ENCODE measurements around the gene SPDEF. TPM values are rescaled to one million over a fixed set of nuclear protein-coding genes. Genes with fewer than 3 reads are reported as not detected.

SPDEF gene
- total RNA-seq, 1 donor from 2014 or later, result not detected

DNA sequence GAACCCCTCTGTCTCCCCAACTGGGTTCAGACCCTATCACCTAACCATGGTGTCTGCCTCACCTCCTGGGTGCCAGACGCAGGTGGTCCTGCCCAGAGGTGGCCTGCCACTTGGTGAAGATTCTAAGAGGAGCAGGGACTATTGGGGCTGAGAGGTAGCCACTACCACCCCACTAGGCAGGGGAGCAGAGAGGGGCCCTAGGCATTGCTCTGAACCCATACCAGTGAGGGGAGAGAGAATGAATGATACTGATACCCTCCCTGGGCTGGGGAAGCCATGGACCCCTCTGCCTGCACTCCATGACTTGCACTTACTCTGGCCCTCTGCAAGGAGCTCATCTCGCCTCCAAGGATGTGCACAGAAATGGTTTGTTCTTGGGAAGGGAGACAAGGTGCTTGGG lies 31.7 kb upstream of the SPDEF start:
- intact Hi-C loops (cut with DNase I), result no loop called here
- no peak for DNase-seq (ENCODE audit: extremely low spot score in 2 of 2)
- TF ChIP-seq, protein P1, sequence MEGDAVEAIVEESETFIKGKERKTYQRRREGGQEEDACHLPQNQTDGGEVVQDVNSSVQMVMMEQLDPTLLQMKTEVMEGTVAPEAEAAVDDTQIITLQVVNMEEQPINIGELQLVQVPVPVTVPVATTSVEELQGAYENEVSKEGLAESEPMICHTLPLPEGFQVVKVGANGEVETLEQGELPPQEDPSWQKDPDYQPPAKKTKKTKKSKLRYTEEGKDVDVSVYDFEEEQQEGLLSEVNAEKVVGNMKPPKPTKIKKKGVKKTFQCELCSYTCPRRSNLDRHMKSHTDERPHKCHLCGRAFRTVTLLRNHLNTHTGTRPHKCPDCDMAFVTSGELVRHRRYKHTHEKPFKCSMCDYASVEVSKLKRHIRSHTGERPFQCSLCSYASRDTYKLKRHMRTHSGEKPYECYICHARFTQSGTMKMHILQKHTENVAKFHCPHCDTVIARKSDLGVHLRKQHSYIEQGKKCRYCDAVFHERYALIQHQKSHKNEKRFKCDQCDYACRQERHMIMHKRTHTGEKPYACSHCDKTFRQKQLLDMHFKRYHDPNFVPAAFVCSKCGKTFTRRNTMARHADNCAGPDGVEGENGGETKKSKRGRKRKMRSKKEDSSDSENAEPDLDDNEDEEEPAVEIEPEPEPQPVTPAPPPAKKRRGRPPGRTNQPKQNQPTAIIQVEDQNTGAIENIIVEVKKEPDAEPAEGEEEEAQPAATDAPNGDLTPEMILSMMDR (IDR thresholded peaks at IDR 0.05), result no peak
- TF ChIP-seq POLR2AphosphoS5 (IDR thresholded peaks at IDR 0.05; ENCODE audit: insufficient read depth in 1 of 2, low read depth in 1 of 2) (no peak), POLR2A (IDR thresholded peaks at IDR 0.05) (no peak)
- Histone ChIP-seq H3K4me3 (no peak overlapping the region), H3K27me3 (no peaks in the 10 kb centered on the region), H3K27ac (no peak overlapping the region), H3K36me3 (peaks cover 0 to 17% of the 10 kb centered on the region in 2 donors), H3K9me3 (no peaks in the 10 kb centered on the region), H3K4me1 (peaks cover 7% of the 10 kb centered on the region)

DNA sequence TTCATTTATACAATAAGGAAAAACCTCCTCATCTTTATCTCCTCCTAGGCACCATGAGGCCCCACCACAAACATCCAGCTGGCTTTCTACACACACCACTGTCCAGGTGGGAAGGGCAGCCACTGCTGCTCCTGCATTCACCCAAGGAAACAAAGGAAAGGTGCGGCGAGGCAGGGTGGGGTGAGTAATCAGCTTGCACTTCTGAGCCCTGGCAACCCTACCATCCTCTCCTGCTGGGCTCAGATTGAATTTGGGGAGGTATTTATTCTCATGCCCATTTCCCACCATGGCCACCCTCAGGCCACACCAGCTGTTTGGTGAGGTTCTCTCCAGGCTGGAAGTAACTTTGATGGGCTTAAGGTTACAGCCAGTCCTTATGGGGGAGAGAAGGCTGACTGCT lies 31.2 kb upstream of the SPDEF start:
- Histone ChIP-seq H3K4me1 (peaks cover 7% of the 10 kb centered on the region), H3K36me3 (peaks cover 0 to 17% of the 10 kb centered on the region in 2 donors), H3K27ac (no peak overlapping the region), H3K9me3 (no peaks in the 10 kb centered on the region), H3K27me3 (no peaks in the 10 kb centered on the region), H3K4me3 (no peak overlapping the region)
- no peak for DNase-seq (ENCODE audit: extremely low spot score in 2 of 2)
- intact Hi-C loops (cut with DNase I), result no loop called here
- no peak for TF ChIP-seq POLR2AphosphoS5 (IDR thresholded peaks at IDR 0.05; ENCODE audit: insufficient read depth in 1 of 2, low read depth in 1 of 2)
- TF ChIP-seq POLR2A (IDR thresholded peaks at IDR 0.05), result no peak
- TF ChIP-seq, protein P1 (IDR thresholded peaks at IDR 0.05), result no peak

DNA sequence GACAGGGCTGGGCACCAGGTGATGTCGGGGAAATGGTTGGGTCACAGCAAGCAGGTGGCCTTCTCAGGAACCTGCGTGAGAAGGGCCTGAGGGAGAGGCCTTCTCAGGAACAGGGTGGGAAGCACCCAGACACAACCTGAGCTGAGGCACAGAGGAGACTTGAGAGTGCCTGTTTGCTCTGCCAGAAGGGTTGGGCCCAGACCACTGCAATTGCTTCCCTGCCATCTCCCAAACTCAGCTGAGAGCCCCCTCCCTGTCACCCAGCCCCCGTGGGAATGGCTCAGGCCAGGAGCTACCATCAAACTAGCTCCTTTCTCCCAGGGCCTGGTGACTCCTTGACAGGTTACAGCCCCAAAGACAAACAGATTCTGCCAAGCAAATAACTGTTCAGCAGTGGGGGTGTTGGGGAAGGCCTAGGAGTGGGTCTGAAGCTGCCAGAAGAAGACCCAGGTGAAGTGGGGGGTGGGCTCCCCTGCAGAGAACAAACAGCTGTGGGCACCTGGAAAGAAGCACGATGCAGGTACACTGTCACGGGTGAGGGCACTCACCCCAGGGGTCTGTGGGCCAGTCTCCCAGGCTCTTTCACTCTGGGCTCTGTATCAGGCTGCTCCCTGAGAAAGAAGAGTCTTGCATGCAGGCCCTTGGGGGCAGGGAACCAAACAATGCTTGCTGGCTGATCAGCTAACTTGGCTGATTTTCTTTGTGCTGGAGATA lies 30.4 kb upstream of the SPDEF start:
- intact Hi-C loops (cut with DNase I), result no loop called here
- H3K27ac ChIP-seq, result no peak overlapping the region
- H3K36me3 ChIP-seq, result peaks cover 0 to 17% of the 10 kb centered on the region in 2 donors
- no peak overlapping the region for H3K4me3 ChIP-seq
- TF ChIP-seq POLR2A (IDR thresholded peaks at IDR 0.05) (no peak), POLR2AphosphoS5 (IDR thresholded peaks at IDR 0.05; ENCODE audit: insufficient read depth in 1 of 2, low read depth in 1 of 2) (no peak)
- TF ChIP-seq, protein P1 (IDR thresholded peaks at IDR 0.05), result no peak
- no peak for DNase-seq (ENCODE audit: extremely low spot score in 2 of 2)
- H3K4me1 ChIP-seq, result no peaks in the 10 kb centered on the region
- no peaks in the 10 kb centered on the region for H3K27me3 ChIP-seq
- no peaks in the 10 kb centered on the region for H3K9me3 ChIP-seq

DNA sequence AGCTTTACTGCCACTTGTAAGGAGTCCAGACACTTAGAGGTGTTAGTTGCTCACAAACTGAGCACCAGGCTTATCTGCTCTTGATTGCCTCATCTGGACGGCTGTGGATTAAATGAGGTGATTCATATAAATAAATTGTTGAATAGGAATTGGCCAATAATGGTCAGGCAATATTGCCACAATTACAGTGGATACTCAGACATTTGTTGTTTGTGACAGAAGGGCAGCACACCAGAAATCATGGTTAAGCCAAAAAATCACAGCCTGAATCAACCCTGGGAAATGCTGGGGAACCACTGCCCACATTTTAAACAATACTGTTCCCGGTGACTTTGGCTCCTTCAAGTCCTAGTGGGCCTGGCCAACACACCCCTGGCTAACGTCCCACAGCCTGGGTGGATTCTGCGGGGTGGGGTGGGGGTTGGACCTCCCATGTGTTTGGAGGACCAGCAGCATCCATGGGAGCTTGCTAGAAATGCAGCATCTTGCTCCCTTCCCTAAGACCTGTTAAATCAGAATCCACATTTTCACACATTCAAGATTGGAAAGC lies 29.5 kb upstream of the SPDEF start:
- H3K9me3 ChIP-seq, result no peaks in the 10 kb centered on the region
- no peak overlapping the region for H3K27ac ChIP-seq
- no peak overlapping the region for H3K4me3 ChIP-seq
- intact Hi-C loops (cut with DNase I), result no loop called here
- H3K4me1 ChIP-seq, result no peaks in the 10 kb centered on the region
- no peak for DNase-seq (ENCODE audit: extremely low spot score in 2 of 2)
- no peaks in the 10 kb centered on the region for H3K27me3 ChIP-seq
- TF ChIP-seq POLR2A (IDR thresholded peaks at IDR 0.05), result no peak
- TF ChIP-seq, protein P1 (IDR thresholded peaks at IDR 0.05), result no peak
- TF ChIP-seq POLR2AphosphoS5 (IDR thresholded peaks at IDR 0.05; ENCODE audit: insufficient read depth in 1 of 2, low read depth in 1 of 2), result no peak
- H3K36me3 ChIP-seq, result peaks cover 0 to 17% of the 10 kb centered on the region in 2 donors

DNA sequence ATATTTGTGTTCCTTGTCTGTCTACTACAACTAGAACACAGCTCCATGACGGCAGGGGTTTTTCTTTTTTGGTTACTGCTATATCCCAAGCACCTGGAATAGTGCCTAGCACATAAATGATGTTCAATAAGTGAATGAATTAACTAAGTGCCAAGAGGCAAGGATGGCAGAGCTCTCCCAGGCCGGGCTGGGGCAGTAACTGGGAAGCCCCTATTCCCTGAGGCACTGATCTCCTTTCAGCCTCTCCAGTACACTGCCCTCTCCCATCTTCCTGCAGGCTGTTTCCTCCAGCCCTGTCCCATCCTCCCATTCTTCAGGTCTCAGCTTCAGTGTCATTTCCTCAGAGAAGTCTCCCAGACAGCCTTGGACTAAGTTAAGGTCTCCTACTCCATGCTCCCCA lies 29.0 kb upstream of the SPDEF start:
- no peak for DNase-seq (ENCODE audit: extremely low spot score in 2 of 2)
- H3K27ac ChIP-seq, result no peak overlapping the region
- H3K4me3 ChIP-seq, result no peak overlapping the region
- H3K9me3 ChIP-seq, result no peaks in the 10 kb centered on the region
- H3K4me1 ChIP-seq, result no peaks in the 10 kb centered on the region
- TF ChIP-seq POLR2A (IDR thresholded peaks at IDR 0.05) (no peak), POLR2AphosphoS5 (IDR thresholded peaks at IDR 0.05; ENCODE audit: insufficient read depth in 1 of 2, low read depth in 1 of 2) (no peak)
- TF ChIP-seq, protein P1 (IDR thresholded peaks at IDR 0.05), result no peak
- no peaks in the 10 kb centered on the region for H3K27me3 ChIP-seq
- H3K36me3 ChIP-seq, result peaks cover 0 to 16% of the 10 kb centered on the region in 2 donors
- intact Hi-C loops (cut with DNase I), result no loop called here

All from vagina (tissue), 2 donors.